Calu3 (cell line): ENCODE measurements around the gene CFAP68. TPM values are rescaled to one million over a fixed set of nuclear protein-coding genes. Genes with fewer than 3 reads are reported as not detected.

Experiments
- BruUV-seq: library from RNA; stranded (reverse); fragments of 400-500 nt; replicated peaks from 2 replicates; lab custom pipeline; 2021; lab: Mats Ljungman, UMichigan
- CTCF ChIA-PET: fragments of 300-600 bp; sonication (Branson Sonifier 250); formaldehyde crosslinking; loops from one replicate; lab custom pipeline; 2022; ENCODE audit warnings: antibody characterized with exemption; lab: Charles Lee
- DNase-seq: peaks from one replicate; pipeline ENCODE4 v3.0.0; 2022
- H3K27ac Mint-ChIP-seq: one replicate; pipeline ENCODE4 v1.8.0; 2022; ENCODE audit warnings: mixed read lengths; ENCODE audit not compliant: unreplicated experiment
- H3K27me3 Mint-ChIP-seq: one replicate; pipeline ENCODE4 v1.8.0; 2022; ENCODE audit warnings: mixed read lengths; ENCODE audit not compliant: unreplicated experiment
- H3K36me3 Mint-ChIP-seq: one replicate; pipeline ENCODE4 v1.8.0; 2022; ENCODE audit warnings: mild to moderate bottlenecking, moderate library complexity, mixed read lengths; ENCODE audit not compliant: insufficient read depth, unreplicated experiment
- H3K4me1 Mint-ChIP-seq: one replicate; pipeline ENCODE4 v1.8.0; 2022; ENCODE audit warnings: mild to moderate bottlenecking, low read depth, mixed read lengths; ENCODE audit not compliant: unreplicated experiment
- H3K4me3 Mint-ChIP-seq: one replicate; pipeline ENCODE4 v1.8.0; 2022; ENCODE audit warnings: mild to moderate bottlenecking, low read depth, moderate library complexity, mixed read lengths; ENCODE audit not compliant: unreplicated experiment
- H3K9me3 Mint-ChIP-seq: one replicate; pipeline ENCODE4 v1.8.0; 2022; ENCODE audit warnings: low read depth, mixed read lengths; ENCODE audit not compliant: unreplicated experiment
- intact Hi-C: fragments of 100-400 bp; cut with micrococcal nuclease; formaldehyde crosslinking; loops from one replicate; pipeline ENCODE4 v1.10.0; 2022; ENCODE audit not compliant: unreplicated experiment
- total RNA-seq: library from RNA; stranded (reverse); gene quantifications from 2 replicates; pipeline ENCODE4 v1.2.3, GENCODE V29; 2022
- TF ChIP-seq, protein P1 (sequence below): fragments of 200-600 bp; IDR thresholded peaks from one replicate; pipeline ENCODE4 v1.8.0; 2022; ENCODE audit warnings: antibody characterized with exemption; ENCODE audit not compliant: unreplicated experiment

Gene CFAP68
- total RNA-seq, 1 experiment from 2014 or later, result 28.1 TPM

DNA sequence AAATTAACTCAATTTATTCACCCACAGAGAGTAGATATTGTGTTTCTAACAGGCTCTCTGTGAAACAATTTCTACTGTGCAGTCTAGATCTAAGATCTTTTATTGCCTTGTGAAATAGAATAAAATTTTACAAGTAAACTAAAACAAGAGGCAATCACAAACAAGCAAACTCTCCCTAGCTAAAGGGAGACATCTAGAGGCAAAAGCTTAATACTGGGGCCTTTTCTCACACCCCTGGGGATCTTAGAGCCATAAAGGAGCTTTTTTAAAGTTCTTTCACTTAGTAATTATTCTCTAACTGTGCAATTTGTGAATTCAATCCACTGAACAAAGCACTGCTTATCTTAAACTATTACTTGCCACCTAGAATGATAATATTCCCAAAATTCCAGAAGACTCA, 27.7 kb upstream of the CFAP68 start:
- TF ChIP-seq, protein P1, sequence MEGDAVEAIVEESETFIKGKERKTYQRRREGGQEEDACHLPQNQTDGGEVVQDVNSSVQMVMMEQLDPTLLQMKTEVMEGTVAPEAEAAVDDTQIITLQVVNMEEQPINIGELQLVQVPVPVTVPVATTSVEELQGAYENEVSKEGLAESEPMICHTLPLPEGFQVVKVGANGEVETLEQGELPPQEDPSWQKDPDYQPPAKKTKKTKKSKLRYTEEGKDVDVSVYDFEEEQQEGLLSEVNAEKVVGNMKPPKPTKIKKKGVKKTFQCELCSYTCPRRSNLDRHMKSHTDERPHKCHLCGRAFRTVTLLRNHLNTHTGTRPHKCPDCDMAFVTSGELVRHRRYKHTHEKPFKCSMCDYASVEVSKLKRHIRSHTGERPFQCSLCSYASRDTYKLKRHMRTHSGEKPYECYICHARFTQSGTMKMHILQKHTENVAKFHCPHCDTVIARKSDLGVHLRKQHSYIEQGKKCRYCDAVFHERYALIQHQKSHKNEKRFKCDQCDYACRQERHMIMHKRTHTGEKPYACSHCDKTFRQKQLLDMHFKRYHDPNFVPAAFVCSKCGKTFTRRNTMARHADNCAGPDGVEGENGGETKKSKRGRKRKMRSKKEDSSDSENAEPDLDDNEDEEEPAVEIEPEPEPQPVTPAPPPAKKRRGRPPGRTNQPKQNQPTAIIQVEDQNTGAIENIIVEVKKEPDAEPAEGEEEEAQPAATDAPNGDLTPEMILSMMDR, result no peak
- no peaks in the 10 kb centered on the region for H3K36me3 Mint-ChIP-seq
- DNase-seq, result no peak
- CTCF ChIA-PET, result no interaction called here
- no peaks in the 10 kb centered on the region for H3K9me3 Mint-ChIP-seq
- H3K4me1 Mint-ChIP-seq, result no peaks in the 10 kb centered on the region
- intact Hi-C loops, result no loop called here
- H3K27me3 Mint-ChIP-seq, result no peaks in the 10 kb centered on the region
- no peak overlapping the region for H3K4me3 Mint-ChIP-seq
- no TSS peak for BruUV-seq
- H3K27ac Mint-ChIP-seq, result no peak overlapping the region

DNA sequence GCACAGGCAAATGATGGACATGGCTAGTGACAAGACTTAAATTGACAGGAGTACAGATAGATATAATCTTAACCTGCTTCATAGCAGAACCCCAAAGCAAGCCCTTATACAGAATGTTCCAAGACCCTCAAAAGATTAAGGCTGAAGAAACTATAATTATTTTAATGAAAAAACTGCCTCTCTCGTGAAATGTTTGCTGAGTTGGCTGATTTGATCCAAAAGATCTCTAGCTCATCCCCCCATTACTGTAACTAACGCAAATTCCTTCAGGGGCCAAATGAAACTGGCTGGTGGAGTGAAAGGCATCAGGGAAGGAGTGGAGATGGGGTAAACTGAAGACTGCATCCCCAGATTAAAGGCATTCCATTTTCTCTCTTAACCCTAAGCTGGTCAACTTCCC, 27.2 kb upstream of the CFAP68 start:
- CTCF ChIA-PET, result no interaction called here

DNA sequence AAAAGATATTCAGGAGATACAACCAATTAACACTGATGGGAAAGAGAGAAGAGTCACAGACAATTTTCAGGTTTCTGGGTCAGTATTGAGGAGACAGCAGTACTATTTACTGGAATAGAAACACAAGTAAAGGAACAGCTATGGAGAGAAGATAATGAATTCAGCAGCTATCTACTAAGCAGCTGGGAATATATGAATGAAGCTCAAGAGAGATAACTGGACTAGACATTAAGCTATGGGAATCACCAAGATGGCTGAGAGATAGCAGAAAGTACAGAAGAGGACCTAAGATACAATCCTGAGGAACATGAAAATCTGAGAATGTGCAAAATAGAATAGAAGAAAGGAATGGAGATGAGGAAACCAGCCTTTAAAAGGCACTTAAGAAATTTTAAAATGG, 23.8 kb upstream of the CFAP68 start:
- TF ChIP-seq, protein P1, result no peak
- CTCF ChIA-PET, result no interaction called here

More for the DNA sequence above, 27.2 kb upstream of the CFAP68 start:
- Mint-ChIP-seq H3K4me1 (no peaks in the 10 kb centered on the region), H3K27ac (no peak overlapping the region), H3K9me3 (no peaks in the 10 kb centered on the region), H3K4me3 (no peak overlapping the region), H3K27me3 (no peaks in the 10 kb centered on the region), H3K36me3 (no peaks in the 10 kb centered on the region)
- TF ChIP-seq, protein P1, result no peak
- no TSS peak for BruUV-seq
- intact Hi-C loops, result no loop called here
- DNase-seq, result no peak

DNA sequence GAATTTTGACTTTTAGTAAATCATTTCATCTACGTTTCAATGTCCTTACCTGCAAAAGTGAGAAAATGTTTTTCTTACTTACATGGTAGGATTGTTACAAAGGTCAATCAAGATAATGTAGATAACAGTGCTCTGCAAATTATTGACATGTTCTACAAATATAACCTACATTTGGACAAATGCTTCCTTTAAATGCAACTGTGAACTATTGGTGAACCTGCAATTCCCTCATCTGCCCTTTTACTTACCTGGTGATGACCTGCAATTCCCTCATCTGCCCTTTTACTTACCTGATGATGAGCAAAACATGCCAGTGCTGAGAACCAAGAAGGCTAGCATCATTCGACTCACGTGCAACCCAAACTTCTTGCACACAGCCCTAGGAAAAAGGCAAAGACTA, 19.1 kb upstream of the CFAP68 start:
- H3K36me3 Mint-ChIP-seq, result peaks cover 6% of the 10 kb centered on the region
- intact Hi-C loops, result no loop called here
- no peaks in the 10 kb centered on the region for H3K27me3 Mint-ChIP-seq
- no peak for DNase-seq
- no TSS peak for BruUV-seq
- CTCF ChIA-PET, result no interaction called here
- no peaks in the 10 kb centered on the region for H3K9me3 Mint-ChIP-seq
- no peaks in the 10 kb centered on the region for H3K4me1 Mint-ChIP-seq
- TF ChIP-seq, protein P1, result no peak
- H3K27ac Mint-ChIP-seq, result no peak overlapping the region
- H3K4me3 Mint-ChIP-seq, result no peak overlapping the region

More for the DNA sequence above, 23.8 kb upstream of the CFAP68 start:
- no peak for DNase-seq
- no TSS peak for BruUV-seq
- Mint-ChIP-seq H3K27me3 (no peaks in the 10 kb centered on the region), H3K27ac (no peak overlapping the region), H3K4me1 (no peaks in the 10 kb centered on the region), H3K9me3 (no peaks in the 10 kb centered on the region), H3K4me3 (no peak overlapping the region), H3K36me3 (peaks cover 6% of the 10 kb centered on the region)
- intact Hi-C loops, result no loop called here
